ENCODE data around the gene METTL1.
"Not testable (repeated sequence)": the region's sequence is repeated elsewhere in the genome, so short reads cannot be mapped to it uniquely, and the experiment has no call there.

Gene METTL1

DNA sequence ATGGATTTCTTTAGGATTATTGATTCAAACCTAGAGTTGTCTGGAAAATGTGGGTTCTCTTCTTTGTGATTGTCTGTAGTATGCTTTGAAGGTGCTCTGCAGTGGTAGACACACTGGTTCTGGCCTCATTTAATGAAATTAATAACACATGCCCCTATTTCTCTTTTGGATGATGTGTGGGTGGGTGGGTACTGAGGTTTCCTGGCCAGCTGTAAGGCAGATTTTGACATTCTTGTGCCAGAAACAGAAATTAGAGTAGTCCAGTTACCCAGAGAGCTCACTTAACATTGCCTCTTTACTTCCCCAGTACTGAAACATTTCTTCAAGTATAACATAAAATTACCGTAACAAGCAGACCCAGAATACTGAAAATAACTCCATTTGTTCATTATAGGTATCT lies 25.1 kb upstream of the METTL1 start:
- DNase-seq (ENCODE audit: low spot score), result no peak

DNA sequence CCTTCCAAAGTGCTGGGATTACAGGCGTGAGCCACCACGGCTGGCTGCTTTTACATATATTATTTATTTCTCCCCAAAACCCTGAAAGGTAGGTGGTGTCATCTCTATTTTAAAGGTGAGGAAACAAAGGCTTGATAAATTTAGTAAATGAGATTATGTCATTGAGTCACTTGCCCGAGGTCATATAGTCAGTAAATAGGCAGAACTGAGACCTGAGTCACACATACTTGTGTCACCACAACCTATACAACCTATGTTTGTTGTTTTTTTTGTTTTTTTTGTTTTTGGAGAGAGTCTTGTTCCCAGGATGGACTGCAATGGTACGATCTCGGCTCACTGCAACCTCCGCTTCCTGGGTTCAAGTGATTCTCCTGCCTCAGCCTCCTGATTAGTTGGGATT lies 23.4 kb upstream of the METTL1 start:
- DNase-seq (ENCODE audit: low spot score), result no peak

DNA sequence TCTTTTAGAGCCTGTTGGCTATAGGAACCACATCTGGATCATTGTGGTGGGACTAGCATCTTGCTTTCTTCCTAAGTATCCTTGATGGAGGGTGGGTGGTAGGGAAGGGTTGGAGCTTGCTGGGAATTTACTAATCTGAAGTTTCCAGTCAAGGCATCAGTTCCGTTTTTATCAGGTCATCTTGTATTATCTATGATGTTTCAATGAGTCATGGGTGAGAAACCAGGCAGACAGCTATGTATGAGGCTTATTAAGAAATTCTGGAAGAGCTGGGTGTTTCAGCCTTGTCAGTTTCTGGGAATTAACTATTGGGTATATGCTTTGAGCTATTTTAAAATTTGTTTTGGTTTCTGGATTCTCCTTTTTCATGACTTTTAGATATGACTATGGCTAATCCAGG lies 22.0 kb upstream of the METTL1 start:
- no peak for DNase-seq (ENCODE audit: low spot score)

DNA sequence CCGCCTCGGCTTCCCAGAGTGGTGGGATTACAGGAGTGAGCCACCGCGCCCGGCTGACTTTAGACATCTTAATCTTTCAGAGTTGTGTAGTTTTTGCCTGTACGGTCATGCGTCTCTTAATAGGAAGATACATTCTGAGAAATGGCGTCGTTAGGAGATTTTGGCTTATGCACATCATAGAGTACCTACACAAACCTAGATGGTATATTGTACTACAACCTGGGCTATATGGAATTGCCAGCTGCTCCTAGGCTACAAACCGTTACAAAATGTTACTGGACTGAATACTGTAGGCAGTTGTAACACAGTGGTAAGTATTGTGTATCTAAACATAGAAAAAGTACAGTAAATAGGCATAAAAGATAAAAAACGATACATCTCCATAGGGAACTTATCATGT lies 12.0 kb upstream of the METTL1 start:
- no peak for DNase-seq (ENCODE audit: low spot score)

DNA sequence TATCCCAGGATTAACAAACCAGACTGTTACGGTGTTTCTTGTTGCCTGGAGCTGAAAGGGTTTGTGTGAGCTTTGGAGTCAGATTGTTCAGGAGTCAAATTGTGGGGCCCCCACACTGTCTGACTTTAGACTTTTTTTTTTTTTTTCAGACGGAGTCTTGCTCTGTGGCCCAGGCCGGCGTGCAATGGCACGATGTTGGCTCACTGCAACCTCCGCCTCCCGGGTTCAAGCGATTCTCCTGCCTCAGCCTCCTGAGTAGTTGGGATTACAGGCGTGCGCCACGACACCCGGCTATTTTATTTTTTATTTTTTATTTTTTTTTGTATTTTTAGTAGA lies 11.5 kb upstream of the METTL1 start:
- DNase-seq (ENCODE audit: low spot score), result no peak

DNA sequence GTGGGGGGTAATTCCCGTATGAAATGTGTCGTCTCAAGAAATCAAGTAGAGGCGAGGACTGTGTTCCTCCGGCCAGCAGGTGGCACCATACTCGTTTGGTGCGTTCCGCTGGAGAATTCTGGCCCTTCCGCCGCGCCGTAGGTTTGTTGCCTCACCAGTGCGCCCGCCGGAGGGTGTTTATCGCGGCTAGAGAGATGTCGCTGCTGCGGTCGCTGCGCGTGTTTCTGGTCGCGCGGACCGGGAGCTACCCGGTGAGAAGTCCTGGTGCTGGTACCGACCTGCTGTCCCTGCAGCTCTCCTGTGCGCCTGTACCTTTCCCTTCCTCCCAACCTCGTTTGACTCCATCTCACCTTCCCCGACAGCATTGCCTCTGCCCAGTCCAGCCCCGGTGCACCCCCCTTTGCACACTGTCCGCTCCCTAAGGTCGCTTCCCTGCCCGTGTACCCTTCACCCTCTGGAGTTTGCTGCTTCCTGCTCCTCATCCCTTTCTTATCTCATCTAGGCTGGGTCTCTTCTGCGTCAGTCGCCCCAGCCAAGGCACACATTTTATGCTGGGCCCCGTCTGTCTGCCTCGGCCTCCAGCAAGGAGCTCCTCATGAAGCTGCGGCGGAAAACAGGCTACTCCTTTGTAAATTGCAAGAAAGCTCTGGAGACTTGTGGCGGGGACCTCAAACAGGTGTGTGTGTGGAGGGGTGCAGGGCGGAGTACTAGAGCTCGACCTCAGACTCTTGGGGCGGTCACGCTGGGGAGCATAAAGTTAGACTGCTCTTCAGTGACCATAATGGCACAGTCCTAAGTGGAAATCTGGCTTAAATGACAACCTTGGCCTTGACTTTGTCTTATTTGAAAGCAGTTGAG lies 10.9 kb upstream of the METTL1 start, which contains the start of gene TSFM:
Gene TSFM (plus strand): TSS at position 180 of the 858 bp plus-strand sequence. CDS start 15 bp downstream, at position 195.
- peak; percentile 97 for DNase-seq (ENCODE audit: low spot score)

DNA sequence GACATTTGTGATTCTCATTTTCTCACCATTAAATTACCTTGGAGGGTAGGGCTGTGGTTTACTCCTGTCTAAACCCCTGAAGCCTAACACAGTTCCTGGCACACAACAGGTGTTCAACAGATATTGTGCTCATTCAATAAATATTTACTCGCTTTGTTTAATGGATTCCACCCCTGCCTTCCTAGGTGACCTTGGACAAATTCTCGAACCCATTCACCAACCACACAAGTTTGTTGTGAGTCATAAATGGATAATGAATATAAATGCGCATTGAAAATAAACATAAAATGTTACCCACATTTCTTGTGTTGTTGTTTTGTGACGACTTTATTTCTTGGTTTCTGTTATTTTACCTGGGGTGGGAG lies 10.3 kb upstream of the METTL1 start:
- DNase-seq (ENCODE audit: low spot score), result no peak

DNA sequence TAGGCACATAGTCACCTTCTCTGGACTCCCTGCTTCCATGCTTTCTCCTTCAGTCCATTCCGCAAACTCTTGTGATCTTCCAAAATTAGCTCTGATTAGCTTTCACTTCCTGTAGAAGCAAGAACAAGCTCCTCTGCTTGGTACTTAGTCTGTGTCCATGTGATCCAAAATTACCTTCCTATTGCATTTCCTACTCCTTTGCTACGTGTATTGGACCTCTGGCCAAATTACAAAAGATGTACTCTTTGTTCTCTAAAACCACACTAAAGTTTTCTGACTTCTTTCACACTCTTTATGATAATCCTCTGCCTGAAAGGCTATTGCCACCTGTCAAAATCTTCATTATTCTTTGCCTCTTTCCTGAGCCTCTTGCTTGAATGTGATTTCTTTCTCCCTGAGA lies 9.9 kb upstream of the METTL1 start:
- no peak for DNase-seq (ENCODE audit: low spot score)

DNA sequence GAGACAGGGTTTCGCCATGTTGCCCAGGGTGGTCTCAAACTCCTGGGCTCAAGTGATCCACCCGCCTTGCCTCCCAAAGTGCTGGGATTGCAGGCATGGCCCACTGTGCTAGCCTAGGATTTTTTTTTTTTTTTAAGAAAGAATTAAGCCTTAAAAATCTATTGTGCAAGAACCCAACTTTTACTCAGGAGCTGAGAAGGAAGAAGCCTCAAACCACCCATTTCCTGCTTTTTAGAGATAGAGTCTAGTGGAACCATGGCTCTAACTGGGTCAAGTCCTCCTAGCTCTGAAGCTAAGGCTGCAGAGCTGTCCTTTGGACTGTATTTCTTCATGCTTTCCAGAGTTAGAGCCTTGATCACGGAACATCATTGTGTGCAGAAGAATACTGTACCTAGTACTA lies 9.3 kb upstream of the METTL1 start:
- DNase-seq (ENCODE audit: low spot score), result no peak

DNA sequence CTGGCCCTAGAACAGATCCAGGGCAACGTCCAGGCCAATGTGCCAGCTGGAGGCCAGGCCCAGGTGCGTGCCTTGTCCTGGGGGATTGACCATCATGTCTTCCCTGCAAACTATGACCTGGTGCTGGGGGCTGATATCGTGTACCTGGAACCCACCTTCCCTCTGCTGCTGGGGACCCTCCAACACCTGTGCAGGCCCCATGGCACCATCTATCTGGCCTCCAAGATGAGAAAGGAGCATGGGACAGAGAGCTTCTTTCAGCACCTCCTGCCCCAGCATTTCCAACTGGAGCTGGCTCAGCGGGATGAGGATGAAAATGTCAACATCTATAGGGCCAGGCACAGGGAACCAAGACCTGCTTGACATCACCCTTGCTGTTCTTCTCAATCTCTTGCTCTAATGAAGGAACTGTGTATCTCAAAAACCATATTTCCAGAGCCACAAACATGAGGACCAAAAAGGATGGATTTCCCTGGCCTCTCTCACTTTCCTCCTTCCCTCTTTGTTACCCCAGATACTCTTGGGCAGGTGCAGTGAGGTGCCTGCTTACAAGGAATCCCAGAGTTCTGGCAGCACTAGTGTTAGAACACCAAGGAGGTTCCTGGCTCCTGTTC lies 8.5 kb upstream of the METTL1 start:
- no peak for DNase-seq (ENCODE audit: low spot score)

DNA sequence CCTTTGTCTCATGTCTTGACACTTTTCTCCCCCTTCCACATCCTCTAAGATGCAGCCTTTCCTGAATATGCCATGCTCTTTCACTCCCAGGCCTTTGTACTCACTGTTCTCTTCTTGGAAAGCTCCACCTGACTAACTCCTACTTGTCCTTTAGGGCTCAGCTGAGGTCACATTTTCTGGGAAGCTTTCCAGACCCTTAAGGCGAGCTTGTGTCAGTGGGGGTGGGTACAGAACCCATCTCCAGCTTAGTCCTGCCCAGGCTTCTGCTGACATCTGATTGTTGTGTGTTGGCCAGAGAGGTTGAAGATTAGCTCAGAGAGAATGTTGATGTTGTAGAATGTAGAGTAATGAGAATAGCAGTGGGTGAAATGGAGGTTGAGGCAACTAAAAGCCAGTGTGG lies 7.8 kb upstream of the METTL1 start:
- no peak for DNase-seq (ENCODE audit: low spot score)

DNA sequence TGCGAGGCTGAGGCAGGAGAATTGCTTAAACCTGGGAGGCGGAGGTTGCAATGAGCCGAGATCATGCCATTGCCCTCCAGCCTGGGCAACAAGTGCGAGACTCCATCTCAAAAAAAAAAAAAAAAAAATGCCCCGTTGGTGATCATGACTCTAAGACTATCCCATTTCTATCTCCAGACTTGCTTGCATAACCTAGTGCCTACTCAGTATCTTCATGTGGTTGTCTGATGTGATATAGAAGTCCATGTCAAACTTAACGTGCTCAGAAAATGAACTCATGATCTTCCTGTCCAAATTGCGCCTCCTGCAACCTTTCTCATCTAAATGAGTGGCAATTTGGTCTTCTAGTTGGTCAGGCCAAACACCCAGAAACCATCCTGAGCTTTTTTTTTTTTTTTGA lies 6.0 kb upstream of the METTL1 start:
- DNase-seq (ENCODE audit: low spot score), result no peak

DNA sequence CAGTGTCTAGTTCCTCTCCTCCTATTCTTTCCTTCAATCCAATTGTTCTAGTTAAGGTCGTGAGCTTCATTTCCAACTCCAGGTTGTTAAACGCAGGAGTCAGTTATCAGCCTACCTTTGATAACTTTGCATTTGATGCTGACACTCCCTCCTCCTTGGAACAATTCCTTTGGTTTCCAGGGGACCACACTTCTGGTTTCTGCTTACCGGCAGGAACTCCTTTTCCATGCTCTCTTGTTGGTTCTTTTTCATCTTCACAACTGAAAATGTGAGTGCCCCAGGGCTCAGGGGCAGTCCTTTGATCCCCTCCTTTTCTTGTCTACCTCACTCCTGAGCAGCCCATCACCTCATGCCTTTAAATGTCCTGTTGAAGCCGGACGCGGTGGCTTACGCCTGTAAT lies 5.5 kb upstream of the METTL1 start:
- DNase-seq (ENCODE audit: low spot score), result no peak

DNA sequence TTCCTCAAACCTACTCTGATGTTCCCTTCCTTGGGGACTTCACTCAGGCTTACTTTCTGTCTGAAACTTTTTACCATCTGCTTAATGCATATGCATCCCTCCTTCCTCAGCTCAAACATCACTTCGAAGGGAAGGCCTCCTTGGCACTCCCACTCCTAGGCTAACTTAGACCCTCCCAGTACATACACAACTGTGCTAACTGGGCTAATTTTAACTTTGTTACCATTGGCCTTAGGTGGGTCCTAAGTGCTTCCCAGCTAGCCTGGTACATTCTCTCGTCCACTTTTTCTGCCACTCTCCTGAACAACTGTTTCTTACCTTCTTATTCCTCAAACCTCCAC lies 4.3 kb upstream of the METTL1 start:
- no peak for DNase-seq (ENCODE audit: low spot score)

DNA sequence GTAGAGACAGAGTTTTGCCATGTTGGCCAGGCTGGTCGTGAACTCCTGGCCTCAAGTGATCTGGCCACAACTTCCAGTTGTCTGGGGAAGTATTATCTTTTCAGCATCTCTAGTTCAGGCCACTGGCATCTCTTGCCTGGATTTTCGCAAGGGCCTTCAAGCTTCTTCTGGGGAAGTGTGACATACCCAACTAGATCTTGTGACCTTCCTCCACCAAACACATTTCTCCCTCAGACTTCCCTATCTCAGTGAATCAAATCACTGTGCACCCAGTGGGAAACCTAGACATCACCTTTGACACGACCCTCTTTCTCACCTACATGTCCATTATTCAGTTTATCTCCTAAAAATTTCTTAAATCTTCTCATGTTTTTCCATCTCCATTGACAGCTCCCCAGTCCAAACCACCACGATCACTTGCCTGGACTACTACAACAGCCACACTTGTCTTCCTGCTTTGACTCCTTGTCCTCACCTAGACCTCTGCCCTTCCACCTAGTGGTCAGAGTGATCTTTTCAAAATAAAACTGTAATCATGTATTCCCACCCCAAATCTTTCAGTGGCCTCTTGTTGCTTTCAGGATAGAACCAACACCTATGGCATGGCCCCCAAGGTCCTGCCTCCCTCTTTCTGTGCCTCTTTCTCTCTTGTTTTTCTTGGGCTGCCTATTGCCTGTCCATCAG lies 3.8 kb upstream of the METTL1 start:
- no peak for DNase-seq (ENCODE audit: low spot score)

DNA sequence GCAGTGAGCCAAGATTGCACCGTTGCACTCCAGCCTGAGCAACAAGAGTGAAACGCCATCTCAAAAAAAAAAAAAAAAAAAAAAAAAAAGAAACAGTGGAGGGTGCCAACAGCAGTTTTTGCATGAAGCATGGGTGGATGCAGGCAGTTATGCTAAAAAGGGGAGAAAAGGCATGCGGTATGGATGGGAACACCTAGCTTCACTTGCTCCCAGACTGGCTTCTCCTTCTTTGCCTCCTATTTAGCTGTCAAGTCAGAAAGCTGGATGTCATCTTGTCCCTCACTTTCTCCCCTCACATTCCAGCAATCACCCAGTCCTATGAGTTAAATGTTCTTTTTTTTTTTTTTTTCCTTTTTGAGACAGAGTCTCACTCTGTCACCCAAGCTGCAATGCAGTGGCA lies 3.1 kb upstream of the METTL1 start:
- DNase-seq (ENCODE audit: low spot score), result no peak

DNA sequence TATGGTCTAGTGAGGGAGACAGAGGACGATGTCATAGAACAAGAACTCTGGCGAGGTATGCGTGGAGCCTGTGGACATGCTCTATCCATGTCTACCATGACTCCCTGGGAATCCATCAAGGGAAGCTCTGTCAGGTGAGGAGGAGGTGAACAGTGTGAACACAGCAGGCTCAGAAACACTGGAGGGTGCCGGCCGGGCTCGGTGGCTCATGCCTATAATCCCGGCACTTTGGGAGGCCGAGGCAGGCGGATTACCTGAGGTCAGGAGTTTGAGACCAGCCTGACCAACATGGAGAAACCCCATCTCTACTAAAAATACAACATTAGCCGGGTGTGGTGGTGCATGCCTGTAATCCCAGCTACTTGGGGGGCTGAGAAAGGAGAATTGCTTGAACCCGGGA lies 2.7 kb upstream of the METTL1 start:
- not testable (repeated sequence) for DNase-seq (ENCODE audit: low spot score)

DNA sequence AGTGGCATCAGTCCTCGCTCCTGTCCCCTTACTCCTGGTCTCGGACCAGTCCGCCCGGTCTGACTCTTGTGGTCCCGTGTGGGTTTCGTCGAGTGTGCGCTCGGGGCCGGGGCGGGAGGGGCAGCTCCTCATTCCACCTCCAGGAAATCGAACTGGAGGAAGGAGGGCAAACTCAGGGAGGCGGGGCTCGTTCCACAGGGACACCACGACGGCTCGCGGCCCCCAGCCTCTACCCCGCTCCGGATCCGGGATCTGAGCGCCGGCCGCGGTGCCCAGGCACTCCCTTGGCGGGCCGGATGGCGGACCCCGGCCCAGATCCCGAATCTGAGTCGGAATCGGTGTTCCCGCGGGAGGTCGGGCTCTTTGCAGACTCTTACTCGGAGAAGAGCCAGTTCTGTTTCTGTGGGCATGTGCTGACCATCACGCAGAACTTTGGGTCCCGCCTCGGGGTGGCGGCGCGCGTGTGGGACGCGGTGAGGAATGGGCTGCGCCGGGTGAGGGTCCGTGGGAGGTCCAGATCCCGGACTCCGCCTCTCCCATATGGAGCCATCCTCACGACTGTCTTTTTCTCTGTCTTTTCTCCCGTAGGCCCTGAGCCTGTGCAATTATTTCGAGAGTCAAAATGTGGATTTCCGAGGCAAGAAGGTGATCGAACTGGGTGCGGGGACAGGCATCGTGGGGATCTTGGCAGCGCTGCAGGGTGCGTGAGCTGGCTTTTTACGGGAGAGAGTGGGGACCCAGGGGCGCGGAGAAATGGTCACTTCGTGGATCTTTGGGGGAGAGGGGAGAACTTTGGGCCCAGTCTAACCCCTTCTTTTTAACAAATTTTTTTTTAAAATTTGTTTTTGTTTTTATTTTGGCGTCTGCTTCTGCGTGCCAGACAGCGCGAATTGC lies 771 bp upstream of the METTL1 start, which contains the start of gene EEF1AKMT3:
Gene EEF1AKMT3 (plus strand): TSS at position 186 of the 894 bp plus-strand sequence. CDS start 111 bp downstream, at position 297.
- no peak for DNase-seq (ENCODE audit: low spot score)

DNA sequence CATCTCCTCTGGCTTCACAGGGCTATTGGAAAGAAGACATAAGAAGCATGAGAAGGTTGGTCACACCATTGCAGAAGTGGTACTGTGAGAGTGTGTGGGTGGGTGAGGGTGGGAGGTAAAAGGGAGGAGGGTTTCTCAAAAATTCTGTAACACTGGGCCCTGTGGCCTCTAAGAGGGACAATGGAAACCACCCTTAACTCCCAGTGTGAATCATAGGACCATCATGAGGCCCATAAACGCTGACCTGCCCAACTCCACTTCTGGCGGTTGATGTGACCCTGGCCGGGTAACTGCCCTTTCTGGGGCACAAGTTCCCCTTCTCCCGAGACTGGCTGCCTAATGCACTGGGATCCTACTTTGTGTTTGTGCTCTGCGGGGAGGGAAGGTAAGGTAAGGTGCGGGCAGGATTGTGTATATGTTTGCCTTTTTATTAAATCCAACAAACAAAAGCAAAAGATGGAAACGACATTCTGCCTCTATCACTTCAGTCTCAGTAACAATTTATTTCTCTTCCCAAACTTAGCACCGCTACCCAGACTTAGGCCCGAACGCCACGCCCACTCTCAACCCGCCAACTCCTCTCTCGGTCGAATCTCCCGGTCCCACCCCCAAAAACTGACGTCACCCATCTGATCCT lies 551 bp downstream of the METTL1 start:
- peak; percentile 75 for DNase-seq (ENCODE audit: low spot score)

DNA sequence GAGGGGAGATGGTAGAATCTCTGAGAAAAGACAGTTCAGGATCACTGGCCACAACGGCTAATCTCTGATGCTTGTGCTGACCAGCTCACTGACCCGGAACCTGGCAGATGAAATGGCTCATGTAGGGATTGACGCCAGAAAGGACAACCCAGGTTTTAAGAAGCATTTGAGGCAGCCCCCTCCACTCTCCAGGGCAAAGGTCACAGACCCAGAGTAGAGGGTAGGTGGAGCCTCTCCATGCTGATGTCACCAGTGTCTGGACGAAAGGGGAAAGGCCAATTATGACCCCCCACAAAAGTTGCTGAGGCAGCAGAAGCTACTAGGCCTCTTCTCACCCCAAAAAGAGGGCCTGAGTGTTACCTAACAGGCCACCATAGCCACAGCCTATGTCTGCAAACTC lies 1.2 kb downstream of the METTL1 start:
- no peak for DNase-seq (ENCODE audit: low spot score)

DNA sequence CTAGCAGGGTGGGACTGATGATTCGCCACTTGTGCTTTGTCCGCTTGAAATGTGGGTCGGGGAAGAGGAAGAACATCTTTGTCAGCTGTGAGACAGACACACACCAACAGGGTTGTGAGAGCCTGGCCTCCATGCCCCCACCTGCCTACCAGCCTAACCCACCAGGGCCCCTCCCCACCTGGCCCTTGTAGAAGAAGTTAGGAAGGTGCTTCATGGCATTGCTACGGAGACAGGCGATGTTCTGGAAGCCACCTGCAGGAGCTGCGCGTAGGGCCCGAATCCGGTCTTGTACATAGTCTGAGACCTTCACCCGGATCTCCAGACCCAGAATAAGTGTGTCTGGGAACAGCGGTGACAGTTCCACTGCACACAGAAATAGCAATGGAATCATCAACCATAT lies 2.3 kb downstream of the METTL1 start:
- DNase-seq (ENCODE audit: low spot score), result no peak

DNA sequence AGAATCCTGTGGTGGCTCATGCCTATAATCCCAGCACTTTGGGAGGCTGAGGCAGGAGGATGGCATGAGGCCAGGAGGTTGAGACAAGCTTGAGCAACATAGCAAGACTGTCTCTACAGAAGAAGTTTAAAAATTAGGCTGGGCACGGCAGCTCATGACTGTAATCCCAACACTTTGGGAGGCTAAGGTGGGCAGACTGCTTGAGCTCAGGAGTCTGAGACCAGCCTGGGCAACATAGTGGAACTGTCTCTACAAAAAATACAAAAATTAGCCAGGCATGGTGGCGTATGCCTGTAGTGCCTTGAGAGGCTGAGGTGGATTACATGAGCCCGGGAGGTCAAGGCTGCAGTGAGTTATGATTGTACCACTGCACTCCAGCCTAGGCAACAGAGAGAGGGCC lies 4.0 kb downstream of the METTL1 start:
- DNase-seq (ENCODE audit: low spot score), result no peak

All from CD4-positive, alpha-beta T cell treated with Interleukin-15 for 4 hours (primary cell).